HUES6 (cell line): Measurements from ENCODE around the gene KRT85.

Experiments
- H3K27ac ChIP-seq: 2 replicates; pipeline ENCODE4 v1.7.0; 2013; ENCODE audit warnings: low read depth, mild to moderate bottlenecking, low read length, inconsistent platforms
- H3K27me3 ChIP-seq: 2 replicates; pipeline ENCODE4 v1.6.1; 2013; ENCODE audit warnings: low read length; ENCODE audit not compliant: control insufficient read depth, insufficient read depth
- H3K36me3 ChIP-seq: 2 replicates; pipeline ENCODE4 v1.6.1; 2013; ENCODE audit warnings: low read length; ENCODE audit not compliant: control insufficient read depth, insufficient read depth
- H3K4me1 ChIP-seq: 2 replicates; pipeline ENCODE4 v1.6.1; 2013; ENCODE audit warnings: low read length; ENCODE audit not compliant: control insufficient read depth, insufficient read depth
- H3K4me3 ChIP-seq: 2 replicates; pipeline ENCODE4 v1.5.1; 2013; ENCODE audit warnings: low read depth, low read length
- H3K9ac ChIP-seq: one replicate; pipeline ENCODE4 v1.6.1; 2013; ENCODE audit warnings: mild to moderate bottlenecking, low read length
- H3K9me3 ChIP-seq: 2 replicates; pipeline ENCODE4 v1.6.1; 2013; ENCODE audit warnings: low read depth, low read length; ENCODE audit not compliant: control insufficient read depth, insufficient read depth

KRT85 gene

GRCh38 chr12:52380271-52380694, 13.0 kb upstream of the KRT85 start:
- Histone ChIP-seq H3K27me3 (peaks cover 6% of the 10 kb centered on the region; the same call in 1 of the 2 replicates), H3K4me1 (no peaks in the 10 kb centered on the region), H3K4me3 (no peak overlapping the region)

GRCh38 chr12:52379536-52379935, 12.3 kb upstream of the KRT85 start:
- Histone ChIP-seq H3K9me3 (no peaks in the 10 kb centered on the region), H3K4me3 (no peak overlapping the region), H3K27ac (no peak overlapping the region), H3K4me1 (no peaks in the 10 kb centered on the region), H3K9ac (no peak overlapping the region), H3K36me3 (no peaks in the 10 kb centered on the region), H3K27me3 (peaks cover 6% of the 10 kb centered on the region; the same call in 1 of the 2 replicates)

More at GRCh38 chr12:52380271-52380694, 13.0 kb upstream of the KRT85 start:
- H3K36me3 ChIP-seq = no peaks in the 10 kb centered on the region
- no peaks in the 10 kb centered on the region for H3K9me3 ChIP-seq
- H3K9ac ChIP-seq = no peak overlapping the region
- H3K27ac ChIP-seq = no peak overlapping the region

DNA sequence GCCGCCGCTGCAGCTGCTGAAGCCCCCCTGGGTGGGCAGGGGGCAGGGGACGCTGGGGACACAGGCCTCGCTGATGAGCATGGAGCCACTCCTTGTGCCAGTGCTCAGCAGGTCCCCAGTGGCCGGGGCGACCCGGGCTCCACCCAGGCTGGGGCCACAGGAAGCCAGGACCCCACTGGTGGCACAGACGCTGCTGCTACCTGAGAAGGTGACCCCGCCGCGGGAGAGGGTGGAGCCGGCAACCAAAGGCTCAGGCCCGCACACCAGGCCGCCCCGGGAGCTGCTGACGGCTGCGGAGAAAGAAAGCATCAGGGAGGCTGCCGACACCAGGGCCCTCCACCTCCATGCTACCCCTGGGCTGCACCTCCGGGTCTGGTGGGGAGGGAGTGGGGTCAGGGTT, 10.8 kb upstream of the KRT85 start:
- H3K27me3 ChIP-seq = peaks cover 3% of the 10 kb centered on the region; the same call in 1 of the 2 replicates
- no peak overlapping the region for H3K27ac ChIP-seq
- no peaks in the 10 kb centered on the region for H3K36me3 ChIP-seq
- no peaks in the 10 kb centered on the region for H3K4me1 ChIP-seq
- H3K4me3 ChIP-seq = no peak overlapping the region
- H3K9ac ChIP-seq = no peak overlapping the region
- H3K9me3 ChIP-seq = no peaks in the 10 kb centered on the region

- Histone ChIP-seq H3K9ac (no peak overlapping the region), H3K27ac (no peak overlapping the region), H3K4me1 (no peaks in the 10 kb centered on the region), H3K27me3 (peaks cover 3% of the 10 kb centered on the region; the same call in 1 of the 2 replicates), H3K4me3 (no peak overlapping the region), H3K36me3 (no peaks in the 10 kb centered on the region), H3K9me3 (no peaks in the 10 kb centered on the region)
Measured at GRCh38 chr12:52377266-52377665, 10.0 kb upstream of the KRT85 start.

DNA sequence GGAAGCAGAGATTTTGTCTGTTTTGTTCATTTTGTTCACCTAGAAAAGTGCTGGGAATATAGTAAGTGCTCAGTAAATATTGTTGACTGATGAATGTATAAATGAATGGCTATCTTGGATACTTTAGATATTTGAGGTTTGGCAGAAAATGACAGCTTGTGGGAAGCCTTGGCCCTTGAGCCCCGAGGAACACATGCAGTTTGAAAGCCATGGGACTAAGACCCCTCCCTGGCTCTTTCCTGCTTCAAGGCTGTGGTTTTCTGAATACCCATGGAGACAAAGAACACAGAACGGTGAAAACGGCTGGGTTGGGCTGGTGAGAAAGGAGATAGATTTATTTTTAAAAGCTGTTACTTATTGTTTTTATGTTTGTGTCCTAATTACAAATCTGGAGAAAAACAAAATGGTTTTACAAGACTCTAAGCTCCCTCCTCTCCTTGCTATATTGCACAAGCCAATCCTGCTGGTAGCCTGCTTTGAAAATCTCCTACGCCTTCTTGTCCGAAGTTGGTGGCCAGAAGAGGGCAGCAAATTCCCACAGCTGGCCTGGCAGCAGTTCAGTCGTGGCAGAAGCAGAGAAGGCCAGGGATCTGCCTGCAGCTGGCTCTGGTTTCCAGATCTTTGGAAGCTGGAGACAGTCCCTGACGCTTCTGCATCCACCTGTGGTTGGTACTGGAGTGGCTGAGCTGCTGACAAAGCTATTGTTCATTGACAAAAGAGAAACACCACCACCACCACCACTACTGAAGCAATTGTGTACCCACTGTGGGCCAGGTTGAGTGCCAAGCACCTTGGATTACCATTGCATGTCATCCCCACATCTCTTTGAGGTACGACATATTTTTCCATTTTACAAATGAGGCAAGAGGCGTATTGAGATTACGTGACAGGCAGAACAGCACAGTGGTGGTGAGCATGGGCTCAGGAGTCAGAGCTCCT, 5.2 kb upstream of the KRT85 start:
- Histone ChIP-seq H3K4me1 (no peaks in the 10 kb centered on the region), H3K9ac (no peak overlapping the region), H3K36me3 (no peaks in the 10 kb centered on the region), H3K4me3 (no peak overlapping the region), H3K9me3 (no peaks in the 10 kb centered on the region), H3K27me3 (peaks cover 7% of the 10 kb centered on the region; the same call in 1 of the 2 replicates), H3K27ac (no peak overlapping the region)

DNA sequence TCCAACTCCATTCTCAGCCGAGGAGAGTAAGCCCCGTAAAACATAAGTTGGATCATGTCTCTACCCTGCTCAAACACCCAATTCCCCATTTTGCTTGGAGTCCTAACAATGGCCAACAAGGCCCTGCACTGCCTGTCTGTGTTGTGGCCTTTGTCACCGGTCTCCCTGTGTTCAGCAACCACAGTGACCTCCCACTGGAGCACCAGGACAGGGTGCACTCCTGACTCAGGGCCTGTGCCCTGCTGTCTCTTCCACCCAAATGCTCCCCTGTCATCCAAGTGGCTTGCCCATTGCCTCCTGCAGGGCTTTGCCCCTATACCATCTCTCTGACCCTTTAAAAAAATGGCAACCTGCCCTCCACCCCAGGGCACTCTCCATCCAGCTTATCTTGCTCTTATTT, 4.4 kb upstream of the KRT85 start:
- Histone ChIP-seq H3K27ac (no peak overlapping the region), H3K36me3 (no peaks in the 10 kb centered on the region), H3K4me3 (no peak overlapping the region), H3K27me3 (peaks cover 7% of the 10 kb centered on the region; the same call in 1 of the 2 replicates), H3K4me1 (no peaks in the 10 kb centered on the region), H3K9ac (no peak overlapping the region), H3K9me3 (no peaks in the 10 kb centered on the region)

DNA sequence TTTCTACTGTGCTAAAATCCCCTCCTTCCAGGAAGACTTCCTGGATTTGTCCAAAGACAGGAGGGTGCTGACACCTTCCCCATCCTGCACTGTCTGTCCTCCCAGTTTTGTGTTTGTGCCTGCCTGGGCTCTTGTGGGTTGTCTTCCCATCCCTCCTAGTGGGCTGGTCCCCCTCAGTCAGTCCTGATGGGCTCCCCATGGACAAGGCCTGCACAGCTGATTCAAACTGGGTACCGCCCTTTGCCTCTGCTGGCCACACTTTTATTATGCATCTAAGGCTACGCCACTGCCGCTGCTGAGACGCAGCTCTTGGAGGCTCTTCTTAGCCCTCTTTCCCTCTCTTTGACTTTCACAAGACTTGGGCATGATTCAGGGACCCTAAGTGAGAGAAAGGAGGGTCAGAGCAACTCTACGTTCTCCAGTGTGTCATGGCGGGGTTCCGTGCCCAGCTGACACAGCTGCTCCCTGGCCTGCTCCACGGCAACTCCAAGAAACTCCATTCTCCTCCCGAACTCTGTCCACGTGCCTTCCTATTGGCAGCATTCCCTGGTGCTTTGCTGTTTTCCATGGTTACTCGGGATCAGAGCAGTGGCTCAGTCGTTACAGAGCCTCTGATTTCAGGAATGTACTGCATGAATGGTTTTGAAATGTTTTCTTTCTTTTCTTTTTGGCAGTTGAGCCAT, 3.8 kb upstream of the KRT85 start:
- Histone ChIP-seq H3K4me1 (no peaks in the 10 kb centered on the region), H3K9me3 (no peaks in the 10 kb centered on the region), H3K9ac (no peak overlapping the region), H3K27ac (no peak overlapping the region), H3K4me3 (no peak overlapping the region), H3K27me3 (peaks cover 7% of the 10 kb centered on the region; the same call in 1 of the 2 replicates), H3K36me3 (no peaks in the 10 kb centered on the region)

DNA sequence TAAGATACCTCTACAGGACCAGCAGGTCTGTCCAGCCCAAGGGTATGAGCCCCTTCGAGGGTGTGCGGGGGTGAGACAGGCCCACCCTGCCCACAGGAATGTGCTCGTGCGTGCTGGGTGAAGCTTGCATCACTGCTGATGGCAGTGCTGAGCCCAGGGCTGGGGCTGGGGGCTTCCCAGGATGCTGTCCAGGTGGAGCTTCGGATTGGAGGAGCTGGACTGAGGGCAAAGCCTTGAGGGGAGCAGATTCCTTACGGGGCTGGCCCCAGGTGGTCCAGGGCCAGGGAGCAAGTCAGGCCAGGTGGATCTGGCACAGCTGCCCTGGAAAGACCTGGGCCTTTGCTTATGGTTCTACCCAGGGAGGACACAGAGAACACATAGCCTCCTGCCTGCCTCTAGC, 2.5 kb upstream of the KRT85 start:
- no peaks in the 10 kb centered on the region for H3K4me1 ChIP-seq
- no peak overlapping the region for H3K27ac ChIP-seq
- H3K27me3 ChIP-seq = peaks cover 7% of the 10 kb centered on the region; the same call in 1 of the 2 replicates
- H3K9me3 ChIP-seq = no peaks in the 10 kb centered on the region
- H3K4me3 ChIP-seq = no peak overlapping the region
- no peak overlapping the region for H3K9ac ChIP-seq
- H3K36me3 ChIP-seq = no peaks in the 10 kb centered on the region

GRCh38 chr12:52369211-52369610, 1.9 kb upstream of the KRT85 start:
- H3K27me3 ChIP-seq = peaks cover 7% of the 10 kb centered on the region; the same call in 1 of the 2 replicates
- no peaks in the 10 kb centered on the region for H3K9me3 ChIP-seq
- no peaks in the 10 kb centered on the region for H3K4me1 ChIP-seq
- H3K36me3 ChIP-seq = no peaks in the 10 kb centered on the region
- H3K27ac ChIP-seq = no peak overlapping the region
- no peak overlapping the region for H3K4me3 ChIP-seq
- H3K9ac ChIP-seq = no peak overlapping the region

GRCh38 chr12:52368508-52368907, 1.2 kb upstream of the KRT85 start:
- no peak overlapping the region for H3K27ac ChIP-seq
- peaks cover 7% of the 10 kb centered on the region; the same call in 1 of the 2 replicates for H3K27me3 ChIP-seq
- H3K4me3 ChIP-seq = no peak overlapping the region

GRCh38 chr12:52367876-52368275, 595 bp upstream of the KRT85 start:
- H3K27ac ChIP-seq = no peak overlapping the region
- H3K9me3 ChIP-seq = no peaks in the 10 kb centered on the region
- H3K4me1 ChIP-seq = no peaks in the 10 kb centered on the region
- peaks cover 7% of the 10 kb centered on the region; the same call in 1 of the 2 replicates for H3K27me3 ChIP-seq
- H3K4me3 ChIP-seq = no peak overlapping the region
- H3K36me3 ChIP-seq = no peaks in the 10 kb centered on the region
- H3K9ac ChIP-seq = no peak overlapping the region

More at GRCh38 chr12:52368508-52368907, 1.2 kb upstream of the KRT85 start:
- Histone ChIP-seq H3K9ac (no peak overlapping the region), H3K9me3 (no peaks in the 10 kb centered on the region), H3K4me1 (no peaks in the 10 kb centered on the region), H3K36me3 (no peaks in the 10 kb centered on the region)
